IMR-90 (cell line): Measurements from ENCODE around the gene TSTD1. TPM values are rescaled to one million over a fixed set of nuclear protein-coding genes. Genes with fewer than 3 reads are reported as not detected.

ENCODE experiments used
- ATAC-seq: fragments of 200-7000 bp; cut with Tn5 transposase; 2 replicates; pipeline ENCODE4 v1.9.1; 2020; ENCODE audit warnings: low read depth, mild to moderate bottlenecking, moderate library complexity
- BruUV-seq: library from RNA; stranded (reverse); fragments of 400-500 nt; replicated peaks from 2 replicates; lab custom pipeline; 2021; lab: Mats Ljungman, UMichigan
- CTCF ChIA-PET: fragments of 300-600 bp; formaldehyde crosslinking; extraction: SDS; loops from one replicate; lab custom pipeline; 2021; ENCODE audit warnings: antibody characterized with exemption; lab: Yijun Ruan, JAX
- POLR2A ChIA-PET: fragments of 300-600 bp; sonication (Branson Sonifier 250); formaldehyde crosslinking; loops from one replicate; lab custom pipeline; 2022; ENCODE audit warnings: antibody characterized with exemption; ENCODE audit not compliant: unreplicated experiment; lab: Charles Lee
- DNase-seq: peaks from one replicate; pipeline ENCODE4 v3.0.0; 2013
- H2AFZ ChIP-seq: replicated peaks from 2 replicates; pipeline ENCODE3; 2013; ENCODE audit warnings: low read length, mild to moderate bottlenecking; ENCODE audit not compliant: poor library complexity
- H2AK5ac ChIP-seq: 2 replicates; pipeline ENCODE4 v1.6.1; 2013; ENCODE audit warnings: low read depth, low read length, inconsistent platforms
- H2AK9ac ChIP-seq: replicated peaks from 2 replicates; pipeline ENCODE3; 2013; ENCODE audit warnings: mild to moderate bottlenecking, low read depth, low read length, moderate library complexity; ENCODE audit not compliant: poor library complexity
- H2BK120ac ChIP-seq: 2 replicates; pipeline ENCODE4 v1.6.1; 2013; ENCODE audit warnings: low read depth, low read length, inconsistent platforms
- H2BK15ac ChIP-seq: 3 replicates; pipeline ENCODE4 v1.6.1; 2013; ENCODE audit warnings: low read depth, low read length, inconsistent platforms
- H2BK20ac ChIP-seq: 2 replicates; pipeline ENCODE4 v1.6.1; 2013; ENCODE audit warnings: low read depth, mild to moderate bottlenecking, inconsistent platforms, low read length, moderate library complexity
- H2BK5ac ChIP-seq: 2 replicates; pipeline ENCODE4 v1.6.1; 2013; ENCODE audit warnings: mild to moderate bottlenecking, low read depth, low read length, inconsistent platforms; ENCODE audit not compliant: poor library complexity, severe bottlenecking
- H3K14ac ChIP-seq: replicated peaks from 2 replicates; pipeline ENCODE4 v1.6.1; 2013; ENCODE audit warnings: low read depth, low read length, inconsistent platforms
- H3K18ac ChIP-seq: 2 replicates; pipeline ENCODE4 v1.6.1; 2013; ENCODE audit warnings: low read depth, low read length, control low read depth
- H3K23ac ChIP-seq: 2 replicates; pipeline ENCODE4 v1.6.1; 2013; ENCODE audit warnings: low read depth, low read length, inconsistent platforms
- H3K27ac ChIP-seq: 2 replicates; pipeline ENCODE4 v1.5.1; 2013; ENCODE audit warnings: mild to moderate bottlenecking, control low read depth, low read length; ENCODE audit not compliant: insufficient read depth
- H3K27me3 ChIP-seq: 2 replicates; pipeline ENCODE4 v1.6.1; 2013; ENCODE audit warnings: low read length; ENCODE audit not compliant: control insufficient read depth, insufficient read depth
- H3K36me3 ChIP-seq: 2 replicates; pipeline ENCODE4 v1.6.1; 2013; ENCODE audit warnings: low read length, mixed read lengths; ENCODE audit not compliant: control insufficient read depth, insufficient read depth
- H3K4ac ChIP-seq: 2 replicates; pipeline ENCODE4 v1.6.1; 2013; ENCODE audit warnings: low read depth, low read length, inconsistent platforms
- H3K4me1 ChIP-seq: 2 replicates; pipeline ENCODE4 v1.6.1; 2013; ENCODE audit warnings: low read length, mixed read lengths; ENCODE audit not compliant: control insufficient read depth, insufficient read depth
- H3K4me2 ChIP-seq: 2 replicates; pipeline ENCODE4 v1.6.1; 2013; ENCODE audit warnings: low read depth, mild to moderate bottlenecking, control low read depth, low read length, moderate library complexity
- H3K4me3 ChIP-seq: 2 replicates; pipeline ENCODE4 v1.5.1; 2013; ENCODE audit warnings: low read depth, mild to moderate bottlenecking, control low read depth, low read length, moderate library complexity; ENCODE audit not compliant: insufficient read depth
- H3K56ac ChIP-seq: 2 replicates; pipeline ENCODE4 v1.6.1; 2013; ENCODE audit warnings: low read length, inconsistent platforms; ENCODE audit not compliant: insufficient read depth; ENCODE audit errors: extremely low read depth
- H3K79me1 ChIP-seq, 2 experiments: 2 replicates each; pipeline ENCODE4 v1.6.1; 2013; ENCODE audit warnings: low read length in 2 of 2, inconsistent platforms in 1 of 2, low read depth in 1 of 2
- H3K9ac ChIP-seq: 2 replicates; pipeline ENCODE4 v1.6.1; 2013; ENCODE audit warnings: low read depth, low read length, control low read depth
- H3K9me1 ChIP-seq: 2 replicates; pipeline ENCODE4 v1.6.1; 2013; ENCODE audit warnings: low read length, inconsistent platforms; ENCODE audit not compliant: insufficient read depth
- H3K9me3 ChIP-seq: 2 replicates; pipeline ENCODE4 v1.6.1; 2013; ENCODE audit warnings: low read length; ENCODE audit not compliant: control insufficient read depth, insufficient read depth
- H4K20me1 ChIP-seq: 2 replicates; pipeline ENCODE4 v1.6.1; 2013; ENCODE audit warnings: low read length, inconsistent platforms; ENCODE audit not compliant: insufficient read depth
- H4K5ac ChIP-seq: 2 replicates; pipeline ENCODE4 v1.6.1; 2013; ENCODE audit warnings: mild to moderate bottlenecking, low read depth, low read length, control low read depth
- H4K8ac ChIP-seq, 2 experiments: 2 replicates each; pipeline ENCODE4 v1.6.1; 2013; ENCODE audit warnings: low read depth in 2 of 2, low read length in 2 of 2, control low read depth in 1 of 2, inconsistent platforms in 1 of 2
- H4K91ac ChIP-seq: 2 replicates; pipeline ENCODE4 v1.6.1; 2013; ENCODE audit warnings: low read depth, low read length, inconsistent platforms; ENCODE audit not compliant: insufficient read depth
- BHLHE40 ChIP-seq: fragments of 150-350 bp; IDR thresholded peaks from 2 replicates; pipeline ENCODE4 v1.6.1; 2016; ENCODE audit warnings: mild to moderate bottlenecking, low read depth, low read length
- CHD1 ChIP-seq: IDR thresholded peaks from 2 replicates; pipeline ENCODE4 v1.6.1; 2012; ENCODE audit warnings: low read depth, low read length, improper control_type of control experiment
- FOS ChIP-seq: fragments of 150-350 bp; IDR thresholded peaks from 2 replicates; pipeline ENCODE4 v1.6.1; 2016; ENCODE audit warnings: low read depth, low read length
- MAFK ChIP-seq: IDR thresholded peaks from 2 replicates; pipeline ENCODE4 v1.6.1; 2012; ENCODE audit warnings: low read depth, low read length, improper control_type of control experiment
- MAZ ChIP-seq: IDR thresholded peaks from 2 replicates; pipeline ENCODE4 v1.6.1; 2012; ENCODE audit warnings: low read depth, mild to moderate bottlenecking, low read length, improper control_type of control experiment, moderate library complexity, borderline replicate concordance
- NFE2L2 ChIP-seq: fragments of 150-350 bp; IDR thresholded peaks from 2 replicates; pipeline ENCODE4 v1.6.1; 2016; ENCODE audit warnings: low read depth, mild to moderate bottlenecking, low read length
- POLR2A ChIP-seq: IDR thresholded peaks from 2 replicates; pipeline ENCODE4 v1.6.1; 2012; ENCODE audit warnings: mild to moderate bottlenecking, low read depth, low read length
- RFX5 ChIP-seq: IDR thresholded peaks from 2 replicates; pipeline ENCODE4 v1.8.0; 2012; ENCODE audit warnings: low read depth, mild to moderate bottlenecking, low read length, moderate library complexity
- SMC3 ChIP-seq: fragments of 150-350 bp; IDR thresholded peaks from 2 replicates; pipeline ENCODE4 v1.6.1; 2016; ENCODE audit warnings: low read depth, mild to moderate bottlenecking, antibody characterized with exemption, low read length, moderate library complexity
- WGBS, 2 experiments: methylation state at CpG; one replicate each; pipeline versions ENCODE4 v1.1.5 to v1.1.7; 2013; ENCODE audit warnings: missing lambda C conversion rate in 2 of 2; ENCODE audit not compliant: insufficient read length in 1 of 2; ENCODE audit errors: extremely low coverage in 2 of 2; 5-methylcytosine and 5-hydroxymethylcytosine counted together
- dilution Hi-C: fragments of 300-500 bp; cut with HindIII; formaldehyde crosslinking; loops from one replicate; pipeline ENCODE4 v1.14.3; 2018; ENCODE audit warnings: low sequenced_read_pairs; ENCODE audit not compliant: unreplicated experiment
- in situ Hi-C: fragments of 300-500 bp; cut with MboI; formaldehyde crosslinking; loops from 3 replicates; pipeline ENCODE4 v1.14.3; 2019; ENCODE audit warnings: low sequenced_read_pairs, inconsistent platforms, mixed read lengths
- intact Hi-C: fragments of 100-400 bp; cut with micrococcal nuclease; formaldehyde crosslinking; loops from 2 replicates; pipeline ENCODE4 v1.10.0; 2022
- polyA plus RNA-seq, 3 experiments: library from polyadenylated mRNA; depleted of rRNA; stranded (reverse); fragments of >200 nt; gene quantifications; 2 replicates each; pipeline ENCODE4 v1.2.3, GENCODE V29; 2012; ENCODE audit warnings: low replicate concordance in 1 of 3
- total RNA-seq: library from RNA; depleted of rRNA; stranded (reverse); fragments of >200 nt; gene quantifications from 2 replicates; pipeline ENCODE4 v1.2.3, GENCODE V29; 2012
- TF ChIP-seq, protein P1 (sequence below): fragments of 150-350 bp; IDR thresholded peaks from 2 replicates; pipeline ENCODE4 v1.6.1; 2017; ENCODE audit warnings: mild to moderate bottlenecking, antibody characterized with exemption, low read length, low read depth
- TF ChIP-seq, protein P2 (sequence below): conservative IDR thresholded peaks from 2 replicates; pipeline ENCODE4 v1.5.1; 2012; ENCODE audit warnings: mild to moderate bottlenecking, low read depth, low read length, improper control_type of control experiment

The TSTD1 gene
- total and polyA plus RNA-seq, 2 of the 4 experiments (the other 2 are of a cell fraction): 0.21 TPM; not detected in 1

GRCh38 chr1:161048949-161049722 lies 10.4 kb upstream of the TSTD1 start (continued):
- TF ChIP-seq FOS: no peak

- Histone ChIP-seq H2AFZ (no peak overlapping the region), H3K4ac (no peak overlapping the region), H3K36me3 (peaks cover under 1% of the 10 kb centered on the region; the same call in 1 of the 2 replicates), H2BK20ac (no peak overlapping the region), H3K18ac (no peak overlapping the region), H3K4me3 (no peak overlapping the region), H3K27me3 (no peaks in the 10 kb centered on the region), H3K9ac (no peak overlapping the region), H2BK120ac (no peak overlapping the region), H3K4me2 (no peak overlapping the region), H3K9me1 (no peaks in the 10 kb centered on the region), H3K4me1 (no peaks in the 10 kb centered on the region; the same call in 1 of the 2 replicates), H4K91ac (no peak overlapping the region), H3K23ac (no peak overlapping the region), H2BK5ac (no peak overlapping the region), H2BK15ac (no peak overlapping the region), H4K20me1 (no peaks in the 10 kb centered on the region), H3K27ac (no peak overlapping the region), H3K9me3 (no peaks in the 10 kb centered on the region), H3K14ac (no peak overlapping the region), H4K8ac (no peak overlapping the region), H2AK9ac (no peak overlapping the region), H3K56ac (no peak overlapping the region), H3K79me1 (peaks cover 15 to 24% of the 10 kb centered on the region in 2 experiments), H2AK5ac (no peak overlapping the region), H4K5ac (no peak overlapping the region)
- intact Hi-C loops (loop anchor here (5.0 kb wide), 1 partner anchor 35 kb away; no protein-coding TSS in a partner anchor), in situ Hi-C loops (loop anchor here (5.0 kb wide), 1 partner anchor 50 kb away; no protein-coding TSS in a partner anchor), dilution Hi-C loops (no loop called here)
- ATAC-seq: no peak
- ChIA-PET CTCF (interaction anchor here (2.2 kb wide), 1 partner anchor 50 kb away, joined by 10 read pairs; no protein-coding TSS in a partner anchor), POLR2A (no interaction called here)
- 73% methylated on average over 4 of the region's 18 CpGs; no CpG with 5 or more reads in 1 of the 2 experiments for WGBS, 2 experiments
- BruUV-seq: no TSS peak
- no peak for DNase-seq
- no peak for TF ChIP-seq FOS
- no peak for TF ChIP-seq CHD1
- no peak for TF ChIP-seq SMC3
- no peak for TF ChIP-seq POLR2A
- TF ChIP-seq, protein P1, sequence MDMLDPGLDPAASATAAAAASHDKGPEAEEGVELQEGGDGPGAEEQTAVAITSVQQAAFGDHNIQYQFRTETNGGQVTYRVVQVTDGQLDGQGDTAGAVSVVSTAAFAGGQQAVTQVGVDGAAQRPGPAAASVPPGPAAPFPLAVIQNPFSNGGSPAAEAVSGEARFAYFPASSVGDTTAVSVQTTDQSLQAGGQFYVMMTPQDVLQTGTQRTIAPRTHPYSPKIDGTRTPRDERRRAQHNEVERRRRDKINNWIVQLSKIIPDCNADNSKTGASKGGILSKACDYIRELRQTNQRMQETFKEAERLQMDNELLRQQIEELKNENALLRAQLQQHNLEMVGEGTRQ: no peak
- TF ChIP-seq MAZ: no peak
- no peak for TF ChIP-seq BHLHE40
- no peak for TF ChIP-seq RFX5
- no peak for TF ChIP-seq MAFK
- no peak for TF ChIP-seq NFE2L2
- TF ChIP-seq, protein P2, sequence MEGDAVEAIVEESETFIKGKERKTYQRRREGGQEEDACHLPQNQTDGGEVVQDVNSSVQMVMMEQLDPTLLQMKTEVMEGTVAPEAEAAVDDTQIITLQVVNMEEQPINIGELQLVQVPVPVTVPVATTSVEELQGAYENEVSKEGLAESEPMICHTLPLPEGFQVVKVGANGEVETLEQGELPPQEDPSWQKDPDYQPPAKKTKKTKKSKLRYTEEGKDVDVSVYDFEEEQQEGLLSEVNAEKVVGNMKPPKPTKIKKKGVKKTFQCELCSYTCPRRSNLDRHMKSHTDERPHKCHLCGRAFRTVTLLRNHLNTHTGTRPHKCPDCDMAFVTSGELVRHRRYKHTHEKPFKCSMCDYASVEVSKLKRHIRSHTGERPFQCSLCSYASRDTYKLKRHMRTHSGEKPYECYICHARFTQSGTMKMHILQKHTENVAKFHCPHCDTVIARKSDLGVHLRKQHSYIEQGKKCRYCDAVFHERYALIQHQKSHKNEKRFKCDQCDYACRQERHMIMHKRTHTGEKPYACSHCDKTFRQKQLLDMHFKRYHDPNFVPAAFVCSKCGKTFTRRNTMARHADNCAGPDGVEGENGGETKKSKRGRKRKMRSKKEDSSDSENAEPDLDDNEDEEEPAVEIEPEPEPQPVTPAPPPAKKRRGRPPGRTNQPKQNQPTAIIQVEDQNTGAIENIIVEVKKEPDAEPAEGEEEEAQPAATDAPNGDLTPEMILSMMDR: no peak
Measured at GRCh38 chr1:161047436-161048420, 9.0 kb upstream of the TSTD1 start.
